HFF-Myc (cell line): ENCODE results near the gene OR5D14.

Experiments used
- DNase-seq: peaks from one replicate; pipeline ENCODE4 v3.0.0-alpha.2; 2011; ENCODE audit warnings: low read depth; ENCODE audit errors: extremely low read depth
- H3K4me3 ChIP-seq: replicated peaks from 2 replicates; pipeline ENCODE4 v1.5.1; 2011; ENCODE audit warnings: low read depth, mild to moderate bottlenecking, control low read depth, low read length
- CTCF ChIP-seq: IDR thresholded peaks from 2 replicates; pipeline ENCODE4 v1.5.1; 2012; ENCODE audit warnings: mild to moderate bottlenecking, low read depth, low read length, control low read depth; ENCODE audit errors: missing control alignments

OR5D14 gene

GRCh38 chr11:55826919-55827318 lies 31.6 kb downstream of the OR5D14 start, which contains the start of gene OR5L2:
OR5L2 (plus strand) TSS chr11:55827219; CDS start chr11:55827219, 0 bp downstream.
- TF ChIP-seq CTCF, result no peak
- DNase-seq, result no peak
- H3K4me3 ChIP-seq, result no peak within 1 kb of the TSS

GRCh38 chr11:55838452-55838851 lies 43.1 kb downstream of the OR5D14 start, which contains the start of gene OR5D16:
OR5D16 (plus strand) TSS chr11:55838752; CDS start chr11:55838752, 0 bp downstream.
- TF ChIP-seq CTCF, result no peak
- no peak for DNase-seq

More at GRCh38 chr11:55838452-55838851, 43.1 kb downstream of the OR5D14 start, which contains the start of gene OR5D16:
- H3K4me3 ChIP-seq, result no peak within 1 kb of the TSS
